ENCODE data around the gene SFXN1. TPM values are rescaled to one million over a fixed set of nuclear protein-coding genes. Genes with fewer than 3 reads are reported as not detected.

Gene SFXN1
- total RNA-seq, 1 donor from 2014 or later: 89.4 TPM

DNA sequence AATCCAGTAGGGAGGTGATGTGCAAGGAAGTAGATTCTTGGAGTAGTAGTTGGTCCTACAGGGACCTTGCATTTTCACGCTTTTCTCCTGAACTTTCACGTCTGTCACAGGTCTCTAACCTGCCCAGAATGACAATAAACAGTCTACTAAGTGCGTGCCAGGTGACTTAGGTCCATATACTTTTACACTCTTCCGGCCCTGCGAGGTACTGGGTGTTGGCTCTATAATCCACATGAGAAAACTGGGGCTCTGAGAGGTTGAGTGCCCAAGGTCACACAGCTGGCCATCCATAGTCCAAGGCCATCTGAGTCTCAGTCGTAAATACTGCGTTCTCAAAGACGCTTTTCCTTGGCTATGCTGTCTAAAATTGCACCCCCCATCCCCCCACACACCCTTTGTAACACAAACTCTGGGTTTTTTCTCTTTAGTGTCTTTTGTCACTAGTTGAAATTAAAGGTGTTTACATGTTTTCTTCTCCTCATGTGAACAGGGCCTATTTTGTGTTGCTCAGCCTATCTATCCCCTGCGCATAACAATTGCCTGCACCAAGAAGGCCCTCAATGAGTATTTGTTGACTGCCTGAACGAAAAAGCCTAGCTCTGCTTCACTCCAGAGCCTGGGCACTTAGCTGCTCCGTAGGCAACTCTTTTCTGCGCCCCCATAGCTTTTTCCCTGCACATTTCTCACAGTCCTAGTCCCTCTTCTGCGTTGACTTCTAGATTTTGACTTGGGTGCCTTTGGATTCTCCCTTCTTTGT is 943 bp downstream of the SFXN1 start:
- Histone ChIP-seq H3K4me1 (ENCODE audit: insufficient read depth, low read length) (no peaks in the 10 kb centered on the region), H3K27ac (ENCODE audit: low read depth, low read length) (peak overlapping the region; percentile 60), H3K9me3 (ENCODE audit: insufficient read depth, low read depth, low read length) (no peaks in the 10 kb centered on the region), H3K79me2 (ENCODE audit: insufficient read depth, low read length) (peaks cover 56% of the 10 kb centered on the region), H3K36me3 (ENCODE audit: insufficient read depth, low read length) (peaks cover 3% of the 10 kb centered on the region), H4K20me1 (ENCODE audit: insufficient read depth, low read length) (peaks cover 37% of the 10 kb centered on the region), H3K4me2 (ENCODE audit: low read length) (peak overlapping the region; percentile 91), H3K4me3 (ENCODE audit: insufficient read depth, low read depth, low read length) (peak overlapping the region; percentile 84), H3K9ac (ENCODE audit: low read length) (peak overlapping the region; percentile 91), H2AFZ (ENCODE audit: low read depth, low read length) (peak overlapping the region; percentile 89), H3K27me3 (ENCODE audit: insufficient read depth, low read length) (peaks cover 2% of the 10 kb centered on the region)
- peak overlapping the region; percentile 89 for H3K4me3 Mint-ChIP-seq (ENCODE audit: unreplicated experiment)
- FAIRE-seq: no peak
- DNase-seq (ENCODE audit: low read depth): no peak
- TF ChIP-seq CTCF (IDR thresholded peaks at IDR 0.05; ENCODE audit: insufficient read depth, low read depth, low read length) (no peak), EZH2 (IDR thresholded peaks at IDR 0.05; ENCODE audit: insufficient read depth, low read length) (no peak)
- H3K4me1 Mint-ChIP-seq (ENCODE audit: low read depth, unreplicated experiment): peaks cover 12% of the 10 kb centered on the region
- no peaks in the 10 kb centered on the region for H3K9me3 Mint-ChIP-seq (ENCODE audit: unreplicated experiment)
- no peaks in the 10 kb centered on the region for H3K27me3 Mint-ChIP-seq (ENCODE audit: low read depth, unreplicated experiment)
- H3K27ac Mint-ChIP-seq (ENCODE audit: unreplicated experiment): peak overlapping the region; percentile 59
- peaks cover 12% of the 10 kb centered on the region for H3K36me3 Mint-ChIP-seq (ENCODE audit: low read depth, unreplicated experiment)

DNA sequence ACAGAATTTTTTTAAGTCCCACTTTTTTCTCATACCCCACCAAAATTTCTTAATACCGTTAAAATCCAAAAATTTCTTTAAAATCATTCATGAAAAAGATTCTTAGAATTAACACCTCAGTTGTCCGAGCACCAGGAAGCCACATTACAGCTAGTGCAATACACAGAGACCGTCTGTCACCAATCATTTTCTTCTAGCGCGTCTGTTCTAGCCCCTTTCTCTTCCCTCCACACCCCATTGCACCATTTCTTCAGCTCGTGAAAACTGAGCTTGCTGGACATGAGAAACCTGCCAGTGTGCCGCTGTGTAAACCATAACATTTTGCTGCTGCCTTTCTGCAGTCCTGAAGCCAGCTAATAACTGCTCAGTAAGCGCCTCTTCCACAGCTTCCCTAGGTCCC is 5.0 kb downstream of the SFXN1 start:
- Histone ChIP-seq H3K9ac (ENCODE audit: low read length) (no peak overlapping the region), H3K79me2 (ENCODE audit: insufficient read depth, low read length) (peaks cover 97% of the 10 kb centered on the region), H2AFZ (ENCODE audit: low read depth, low read length) (no peak overlapping the region), H3K4me3 (ENCODE audit: insufficient read depth, low read depth, low read length) (no peak overlapping the region), H3K27me3 (ENCODE audit: insufficient read depth, low read length) (no peaks in the 10 kb centered on the region), H3K36me3 (ENCODE audit: insufficient read depth, low read length) (peaks cover 6% of the 10 kb centered on the region), H3K9me3 (ENCODE audit: insufficient read depth, low read depth, low read length) (no peaks in the 10 kb centered on the region), H4K20me1 (ENCODE audit: insufficient read depth, low read length) (peaks cover 74% of the 10 kb centered on the region), H3K4me2 (ENCODE audit: low read length) (no peak overlapping the region), H3K4me1 (ENCODE audit: insufficient read depth, low read length) (peaks cover 6% of the 10 kb centered on the region), H3K27ac (ENCODE audit: low read depth, low read length) (no peak overlapping the region)
- peaks cover 16% of the 10 kb centered on the region for H3K4me1 Mint-ChIP-seq (ENCODE audit: low read depth, unreplicated experiment)
- DNase-seq (ENCODE audit: low read depth): no peak
- TF ChIP-seq EZH2 (IDR thresholded peaks at IDR 0.05; ENCODE audit: insufficient read depth, low read length): no peak
- no peak for TF ChIP-seq CTCF (IDR thresholded peaks at IDR 0.05; ENCODE audit: insufficient read depth, low read depth, low read length)
- H3K9me3 Mint-ChIP-seq (ENCODE audit: unreplicated experiment): no peaks in the 10 kb centered on the region
- no peak overlapping the region for H3K4me3 Mint-ChIP-seq (ENCODE audit: unreplicated experiment)
- H3K27me3 Mint-ChIP-seq (ENCODE audit: low read depth, unreplicated experiment): no peaks in the 10 kb centered on the region
- H3K36me3 Mint-ChIP-seq (ENCODE audit: low read depth, unreplicated experiment): peaks cover 16% of the 10 kb centered on the region
- FAIRE-seq: no peak
- no peak overlapping the region for H3K27ac Mint-ChIP-seq (ENCODE audit: unreplicated experiment)

DNA sequence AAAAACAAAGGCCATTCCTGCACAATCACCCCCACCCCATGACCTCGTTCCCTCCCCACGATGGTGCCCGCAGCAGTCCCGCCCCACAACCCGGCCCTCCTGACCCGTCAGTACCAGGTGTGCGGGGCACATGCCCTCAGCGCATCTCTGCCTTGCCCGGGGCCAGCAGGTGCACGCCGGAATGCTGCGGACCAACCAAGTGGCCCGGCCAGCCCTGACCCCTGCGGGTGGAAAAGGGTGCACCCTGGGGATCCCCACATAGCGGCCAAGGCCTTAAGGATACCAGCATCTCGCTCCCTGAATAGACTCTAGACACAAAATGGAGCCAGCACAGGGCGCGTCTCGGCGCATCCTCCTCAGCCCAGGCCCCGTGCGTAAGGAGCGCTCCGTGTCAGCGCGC is 6.0 kb downstream of the SFXN1 start:
- peaks cover 100% of the 10 kb centered on the region for H3K79me2 ChIP-seq (ENCODE audit: insufficient read depth, low read length)
- peaks cover 6% of the 10 kb centered on the region for H3K36me3 ChIP-seq (ENCODE audit: insufficient read depth, low read length)
- H4K20me1 ChIP-seq (ENCODE audit: insufficient read depth, low read length): peaks cover 83% of the 10 kb centered on the region

More for the DNA sequence above, 6.0 kb downstream of the SFXN1 start:
- no peaks in the 10 kb centered on the region for H3K9me3 Mint-ChIP-seq (ENCODE audit: unreplicated experiment)
- H3K36me3 Mint-ChIP-seq (ENCODE audit: low read depth, unreplicated experiment): peaks cover 18% of the 10 kb centered on the region
- TF ChIP-seq EZH2 (IDR thresholded peaks at IDR 0.05; ENCODE audit: insufficient read depth, low read length): no peak
- no peak for TF ChIP-seq CTCF (IDR thresholded peaks at IDR 0.05; ENCODE audit: insufficient read depth, low read depth, low read length)
- peaks cover 17% of the 10 kb centered on the region for H3K4me1 Mint-ChIP-seq (ENCODE audit: low read depth, unreplicated experiment)
- no peak for DNase-seq (ENCODE audit: low read depth)
- H3K27ac Mint-ChIP-seq (ENCODE audit: unreplicated experiment): no peak overlapping the region
- H3K4me3 Mint-ChIP-seq (ENCODE audit: unreplicated experiment): no peak overlapping the region
- Histone ChIP-seq H3K9me3 (ENCODE audit: insufficient read depth, low read depth, low read length) (no peaks in the 10 kb centered on the region), H3K4me1 (ENCODE audit: insufficient read depth, low read length) (peaks cover 6% of the 10 kb centered on the region), H3K4me3 (ENCODE audit: insufficient read depth, low read depth, low read length) (no peak overlapping the region), H3K4me2 (ENCODE audit: low read length) (no peak overlapping the region), H3K9ac (ENCODE audit: low read length) (no peak overlapping the region), H2AFZ (ENCODE audit: low read depth, low read length) (no peak overlapping the region), H3K27me3 (ENCODE audit: insufficient read depth, low read length) (no peaks in the 10 kb centered on the region), H3K27ac (ENCODE audit: low read depth, low read length) (no peak overlapping the region)
- FAIRE-seq: no peak
- no peaks in the 10 kb centered on the region for H3K27me3 Mint-ChIP-seq (ENCODE audit: low read depth, unreplicated experiment)
